HG03460 (cell line): ENCODE measurements around the gene SLC8A2.
"Not testable (repeated sequence)": the region's sequence is repeated elsewhere in the genome, so short reads cannot be mapped to it uniquely, and the experiment has no call there.

Source experiments
- ATAC-seq: cut with Tn5 transposase; IDR thresholded peaks from one replicate; pipeline ENCODE4 v1.9.1; 2021; ENCODE audit not compliant: unreplicated experiment

The SLC8A2 gene

DNA sequence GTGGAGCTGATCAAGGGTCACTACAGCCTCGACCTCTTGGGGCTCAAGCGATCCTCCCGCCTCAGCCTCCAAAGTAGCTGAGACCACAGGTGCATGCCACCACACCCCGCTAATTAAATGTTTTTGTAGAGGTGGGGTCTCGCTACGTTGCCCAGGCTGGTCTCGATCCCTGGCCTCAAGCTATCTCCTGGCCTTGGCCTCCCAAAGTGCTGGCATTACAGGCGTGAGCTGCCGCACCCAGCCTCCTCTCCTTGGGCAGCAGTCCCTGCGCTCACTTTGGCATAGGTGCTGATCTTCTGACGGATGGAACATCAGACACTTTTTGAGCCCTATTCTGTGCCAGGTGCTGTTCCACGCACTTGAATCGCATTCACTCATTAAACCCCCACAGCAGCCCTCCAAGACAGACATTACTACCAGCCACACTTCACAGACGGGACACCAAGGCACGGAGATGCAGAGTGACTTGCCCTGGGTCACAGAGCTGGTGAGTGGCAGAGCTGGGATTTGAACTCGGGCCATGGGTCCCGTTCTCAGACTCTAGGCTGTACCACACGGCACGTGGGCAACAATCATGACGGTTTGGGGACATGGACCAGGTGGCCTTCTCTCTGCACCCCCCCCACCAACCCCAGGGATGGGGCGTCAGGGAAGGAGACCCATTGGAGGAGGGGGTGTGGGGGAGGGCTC, 55.6 kb downstream of the SLC8A2 start:
- ATAC-seq: no peak

DNA sequence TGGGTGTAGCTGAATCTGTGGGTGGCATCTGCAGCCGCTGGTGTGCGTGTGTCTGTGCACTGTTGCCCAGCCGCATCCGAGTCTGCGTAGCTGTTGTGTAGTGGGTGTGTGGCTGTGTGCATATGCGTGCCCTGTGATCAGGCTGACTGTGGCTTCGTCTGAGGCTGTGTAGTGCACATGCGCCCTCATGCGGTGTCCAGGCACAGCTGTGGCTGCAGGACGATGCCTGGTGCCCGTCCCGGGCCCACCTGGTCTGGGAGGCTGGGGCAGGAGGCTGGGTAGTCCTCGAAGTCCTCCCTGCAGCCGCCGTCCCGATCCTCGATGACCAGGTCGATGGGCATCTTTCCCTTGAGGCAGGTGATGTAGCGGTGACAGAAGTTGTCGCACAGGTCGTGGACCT, 57.2 kb downstream of the SLC8A2 start:
- ATAC-seq: no peak

DNA sequence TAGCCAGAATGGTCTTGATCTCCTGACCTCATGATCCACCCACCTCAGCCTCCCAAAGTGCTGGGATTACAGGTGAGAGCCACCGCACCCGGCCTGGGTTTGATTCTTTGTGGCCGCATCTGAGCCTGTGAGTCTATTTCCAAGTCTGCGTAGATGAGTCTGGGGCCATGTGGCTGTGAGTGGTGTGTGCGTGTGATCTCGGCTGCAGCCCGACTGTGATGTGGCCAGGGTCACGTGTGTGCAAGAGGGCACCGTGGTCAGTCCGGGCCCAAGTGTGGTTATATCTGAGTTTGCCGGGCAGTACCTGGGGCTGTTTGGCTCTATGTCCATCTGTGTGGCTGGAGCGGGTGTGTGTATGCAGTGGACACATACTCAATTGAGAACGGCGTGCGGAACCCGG, 57.8 kb downstream of the SLC8A2 start:
- ATAC-seq: no peak

DNA sequence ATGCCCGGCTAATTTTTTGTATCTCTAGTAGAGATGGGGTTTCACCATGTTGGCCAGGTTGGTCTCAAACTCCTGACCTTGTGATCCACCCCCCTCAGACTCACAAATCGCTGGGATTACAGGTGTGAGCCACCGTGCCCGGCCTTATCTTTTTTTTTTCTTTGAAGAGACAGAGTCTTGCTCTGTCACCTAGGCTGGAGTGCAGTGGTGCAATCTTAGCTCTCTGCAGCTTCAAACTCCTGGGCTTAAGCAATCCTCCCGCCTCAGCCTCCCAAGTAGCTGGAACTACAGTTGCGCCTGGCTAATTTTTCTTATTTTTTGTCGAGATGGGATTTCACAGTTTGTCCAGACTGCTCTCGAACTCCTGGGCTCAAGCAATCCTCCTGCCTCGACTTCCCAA, 60.0 kb downstream of the SLC8A2 start:
- ATAC-seq: not testable (repeated sequence)

DNA sequence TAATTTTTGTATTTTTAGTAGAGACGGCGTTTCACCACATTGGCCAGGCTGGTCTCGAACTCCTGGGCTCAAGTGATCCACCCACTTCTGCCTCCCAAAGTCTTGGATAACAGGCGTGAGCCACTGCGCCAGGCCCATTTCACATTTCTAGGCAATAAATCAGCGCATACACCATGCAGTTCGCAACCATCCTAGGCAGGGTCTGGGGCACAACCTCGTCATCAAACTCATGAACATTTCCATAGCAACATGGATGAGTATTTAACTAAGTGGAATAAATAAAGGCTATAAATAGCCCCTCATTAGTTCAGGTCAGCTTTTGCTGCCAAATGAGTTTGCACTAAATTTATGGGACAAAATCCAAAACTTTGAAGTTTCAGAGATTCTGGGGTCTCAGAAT, 60.6 kb downstream of the SLC8A2 start:
- no peak for ATAC-seq

DNA sequence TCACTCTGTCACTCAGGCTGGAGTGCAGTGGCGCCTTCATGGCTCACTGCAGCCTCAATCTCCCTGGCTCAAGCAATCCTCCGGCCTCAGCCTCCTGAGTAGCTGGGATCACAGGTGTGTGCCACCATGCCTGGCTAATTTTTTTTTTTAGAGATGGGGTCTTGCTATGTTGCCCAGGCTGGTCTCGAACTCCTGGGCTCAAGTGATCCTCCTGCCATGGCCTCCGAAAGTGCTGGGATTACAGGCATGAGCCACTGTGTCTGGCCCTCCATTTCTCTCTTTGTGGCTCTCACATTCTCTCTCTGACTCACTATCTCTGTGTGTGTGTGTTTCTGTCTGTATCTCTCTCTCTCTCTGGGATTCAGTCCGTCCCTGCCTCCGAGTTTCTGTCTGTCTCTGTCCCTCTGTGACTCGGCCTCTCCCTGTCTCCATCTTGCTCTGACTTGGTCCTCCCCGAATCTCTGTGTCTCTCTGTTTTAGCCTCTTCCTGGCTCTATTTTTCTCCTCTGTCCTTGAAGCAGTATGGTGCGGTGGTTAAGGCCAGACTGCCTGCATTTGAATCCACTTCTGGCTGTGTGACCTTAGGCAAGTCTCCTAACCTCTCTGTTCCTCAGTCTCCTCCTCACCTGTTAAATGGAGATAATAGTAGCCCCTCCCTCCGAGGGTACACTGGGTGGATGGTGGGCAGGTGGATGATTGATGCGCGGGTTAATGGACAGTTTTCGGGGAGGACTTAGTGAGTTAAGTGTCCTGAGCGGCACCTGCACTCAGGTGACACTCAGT, 63.3 kb downstream of the SLC8A2 start:
- ATAC-seq: no peak

DNA sequence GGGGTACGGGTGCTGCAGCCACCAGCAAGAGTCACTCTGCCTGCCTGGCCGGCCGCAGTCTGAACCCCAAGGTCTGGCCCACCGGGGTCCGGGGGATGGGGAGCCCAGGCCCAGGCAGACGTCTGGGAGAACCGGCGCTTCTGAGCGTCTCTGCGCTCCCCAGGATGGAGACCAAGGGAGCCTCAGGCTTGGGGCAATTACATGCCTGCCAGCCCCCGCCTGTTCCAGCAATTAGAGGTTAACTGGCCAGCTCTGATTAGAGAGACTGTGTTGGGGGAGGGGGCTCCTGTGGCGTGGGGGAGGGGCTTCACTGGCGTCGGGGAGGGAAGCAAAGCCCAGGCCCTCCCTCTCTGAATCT, 64.3 kb downstream of the SLC8A2 start:
- no peak for ATAC-seq

DNA sequence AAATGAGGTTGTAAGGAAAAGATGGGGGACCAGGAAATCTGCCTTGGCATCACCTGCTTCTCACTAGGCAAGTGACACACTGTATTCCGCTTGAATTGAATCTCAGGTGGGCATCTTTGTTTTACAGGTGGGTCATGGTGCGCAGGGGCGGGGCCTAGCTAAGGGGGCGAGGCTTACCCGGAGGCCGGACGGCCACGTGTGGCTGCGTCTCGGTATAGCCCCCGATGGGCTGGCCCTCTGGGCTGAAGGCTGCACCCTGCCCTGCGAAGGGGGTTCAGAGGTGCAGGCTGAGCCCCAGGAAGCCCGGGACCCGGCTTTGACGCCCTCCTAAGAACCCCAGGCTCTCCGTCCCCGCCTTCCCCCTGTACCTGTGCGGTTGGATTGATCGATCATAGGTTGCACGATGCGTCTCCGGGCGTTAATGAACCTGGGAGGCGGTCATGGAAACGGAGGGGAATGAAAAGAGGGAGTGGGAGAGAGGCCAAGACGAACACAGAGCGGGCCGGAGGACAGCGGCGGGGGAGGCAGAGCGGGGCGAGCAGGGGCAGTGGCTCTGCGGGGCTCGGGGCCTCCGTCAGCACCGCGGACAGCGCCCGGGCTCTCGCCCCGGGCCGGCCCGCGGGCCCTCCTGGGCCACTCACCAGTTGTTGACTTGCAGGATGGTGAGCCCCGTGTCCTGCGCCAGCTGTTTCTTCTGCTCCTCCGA, 64.8 kb downstream of the SLC8A2 start:
- ATAC-seq: no peak

DNA sequence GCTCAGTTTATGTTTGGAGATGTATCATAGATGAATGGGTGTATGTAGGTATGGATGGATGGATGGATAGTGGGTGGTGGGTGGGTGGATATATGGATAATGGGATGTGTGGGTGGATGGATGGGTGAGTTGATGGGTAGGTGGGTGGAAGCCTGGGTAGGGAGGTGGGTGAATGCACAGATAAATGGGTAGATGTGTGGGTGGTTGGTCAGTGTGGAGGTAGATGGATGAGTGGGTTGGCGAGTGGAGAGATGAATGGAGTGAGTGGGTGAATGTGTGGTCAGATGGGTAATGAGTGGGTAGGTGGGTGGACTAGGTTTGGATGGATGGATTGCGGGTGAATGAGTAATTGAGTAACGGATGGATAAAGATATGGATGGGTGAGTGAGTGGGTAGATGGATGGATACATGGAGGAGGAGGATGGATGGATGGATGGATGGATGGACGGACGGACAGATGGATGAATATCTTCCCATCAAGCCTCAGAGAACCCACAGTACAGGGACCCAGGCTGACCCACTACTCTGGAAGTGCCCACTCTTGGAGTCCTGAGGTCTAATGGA, 65.8 kb downstream of the SLC8A2 start:
- no peak for ATAC-seq

DNA sequence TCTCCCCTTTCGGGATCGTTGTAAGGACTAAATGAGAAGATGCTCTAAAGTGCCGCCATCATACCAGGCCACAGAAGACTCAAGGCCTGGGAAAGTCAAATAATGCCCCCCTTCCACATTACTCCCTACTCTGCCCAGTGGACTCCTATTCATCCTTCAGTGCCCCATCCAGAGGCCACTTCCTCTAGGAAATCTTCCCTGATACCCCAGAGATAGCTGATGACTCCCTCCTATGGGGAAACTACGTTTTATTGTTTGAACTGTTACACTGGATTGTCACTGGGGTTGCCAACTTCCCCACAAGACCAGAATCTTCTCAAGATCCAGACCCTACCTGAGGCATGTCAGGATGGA, 66.5 kb downstream of the SLC8A2 start:
- no peak for ATAC-seq

DNA sequence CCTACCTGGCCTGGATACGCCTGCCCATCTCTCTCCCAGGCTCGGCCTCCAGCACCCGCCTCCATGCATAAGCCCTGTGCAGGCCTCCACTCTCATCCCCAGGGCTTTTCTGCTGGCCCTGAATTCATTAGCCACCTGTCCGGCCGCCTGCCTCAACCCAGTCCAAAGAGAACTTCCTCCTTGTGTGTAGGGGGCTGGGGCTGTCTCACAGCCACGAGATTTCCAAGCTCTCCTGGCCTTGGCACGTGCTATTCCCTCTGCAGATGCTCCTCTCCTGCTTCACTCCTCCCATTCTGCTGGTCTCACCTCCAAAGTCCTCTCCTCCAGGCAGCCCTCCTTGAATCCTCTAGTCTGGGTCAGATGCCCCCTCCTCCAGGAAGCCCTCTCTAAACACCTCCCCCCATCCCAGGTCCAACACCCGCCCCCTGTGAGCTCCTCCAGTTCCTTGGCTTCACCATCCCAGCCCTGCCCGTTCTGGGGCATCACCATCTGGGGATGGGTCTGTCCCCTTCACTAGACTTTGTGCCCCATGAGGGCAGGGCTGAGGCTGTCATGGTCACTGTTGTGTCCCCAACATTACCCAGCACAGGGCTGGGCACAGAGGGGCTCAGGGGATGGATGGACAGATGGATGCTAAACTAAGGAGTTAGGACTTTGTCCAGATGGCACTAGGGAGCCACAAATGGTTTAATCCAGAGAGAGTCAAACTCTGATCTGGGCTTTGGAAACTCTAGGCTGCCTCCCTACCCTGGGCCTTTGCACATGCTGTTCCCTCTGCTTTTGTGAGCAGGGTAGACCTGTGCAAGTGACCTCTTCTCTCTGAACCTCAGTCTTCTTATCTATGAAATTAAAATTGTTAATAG, 67.1 kb downstream of the SLC8A2 start:
- no peak for ATAC-seq

DNA sequence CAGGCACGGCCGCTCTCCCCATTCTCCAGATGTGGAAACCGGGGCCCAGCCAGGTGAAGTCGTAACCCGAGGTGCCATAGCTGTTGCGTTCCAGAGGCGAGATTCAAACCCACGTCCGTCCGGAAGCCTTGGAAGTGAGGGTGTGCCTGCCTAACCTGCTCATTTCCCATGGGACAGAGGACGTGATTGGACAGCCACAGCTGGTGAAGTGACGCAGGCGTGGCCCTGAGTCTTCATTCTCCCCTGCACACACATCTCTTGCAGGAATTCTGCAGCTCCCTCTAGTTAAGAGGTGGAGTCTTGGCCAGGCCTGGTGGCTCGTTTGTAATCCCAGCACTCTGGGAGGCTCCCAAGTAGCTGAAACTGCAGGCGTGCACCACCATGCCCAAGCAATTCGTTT, 69.2 kb downstream of the SLC8A2 start:
- no peak for ATAC-seq

DNA sequence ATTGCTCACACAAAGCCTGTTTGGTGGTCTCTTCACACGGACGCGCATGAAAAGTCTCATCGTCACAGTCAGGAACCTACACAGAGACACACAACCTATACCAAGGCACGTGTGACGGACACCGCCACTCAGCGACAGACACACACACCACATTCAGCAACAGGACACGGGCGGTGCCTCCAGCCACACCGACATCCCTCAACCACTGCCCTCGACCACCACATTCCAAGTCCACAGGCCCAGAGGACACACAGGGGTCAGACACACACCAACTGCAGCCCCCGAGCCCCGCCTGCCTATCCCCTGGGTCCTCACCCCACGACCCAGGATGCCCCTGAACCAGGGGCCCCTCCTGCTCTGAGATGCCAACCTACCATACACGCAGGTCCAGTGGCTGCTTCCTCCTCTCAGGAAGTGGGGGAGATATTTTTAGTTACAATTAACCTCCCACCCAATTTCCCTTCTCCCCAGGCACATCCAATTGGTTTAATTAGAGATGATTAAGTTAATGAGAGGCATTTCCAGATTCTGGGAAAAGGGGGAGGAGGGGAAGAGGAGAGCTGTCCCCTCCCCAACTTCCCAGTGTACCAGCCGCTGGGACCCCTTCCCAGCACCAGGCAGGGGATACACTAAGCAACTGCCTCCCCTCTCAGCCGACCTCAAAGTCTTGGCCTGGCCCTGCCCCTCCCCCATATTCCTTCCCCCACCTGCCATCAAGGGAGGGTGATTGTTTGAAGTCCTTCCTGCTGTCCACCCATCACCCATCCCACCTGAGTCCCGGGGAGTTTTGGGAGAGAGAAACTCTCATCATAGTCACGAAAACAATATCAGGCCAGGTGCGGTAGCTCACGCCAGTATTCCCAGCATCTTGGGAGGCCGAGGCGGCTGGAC, 72.7 kb downstream of the SLC8A2 start:
- ATAC-seq: no peak

DNA sequence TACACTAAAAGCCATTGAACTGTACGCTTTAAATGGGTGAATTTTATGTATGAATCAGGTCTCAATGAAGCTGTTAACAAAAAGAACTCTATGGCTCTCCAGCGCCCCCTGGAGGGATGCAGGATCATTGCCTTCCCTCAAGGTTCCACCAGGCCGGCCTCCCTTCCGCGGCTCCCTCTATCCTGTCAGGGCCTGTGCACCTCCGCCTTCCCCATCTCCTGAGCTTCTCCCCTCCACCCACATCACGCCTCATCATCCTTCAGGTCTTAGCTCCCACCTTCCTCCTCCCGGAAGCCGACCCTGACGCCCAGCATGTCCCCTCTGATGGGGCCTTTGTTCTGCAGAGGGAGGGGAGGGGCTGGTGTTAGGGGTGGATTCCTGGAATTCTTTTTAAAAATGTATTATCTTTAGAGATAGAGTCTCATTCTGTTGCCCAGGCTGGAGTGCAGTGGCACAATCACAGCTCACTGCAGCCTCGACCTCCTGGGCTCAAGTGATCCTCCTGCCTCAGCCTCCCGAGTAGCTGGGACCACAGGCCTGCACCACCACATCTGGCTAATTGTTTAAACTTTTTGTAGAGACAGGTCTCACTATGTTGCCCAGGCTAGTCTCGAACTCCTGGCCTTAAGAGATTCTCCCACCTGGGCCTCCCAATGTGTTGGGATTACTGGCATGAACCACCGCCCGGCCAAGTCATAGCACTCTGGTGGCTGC, 80.0 kb downstream of the SLC8A2 start:
- no peak for ATAC-seq

DNA sequence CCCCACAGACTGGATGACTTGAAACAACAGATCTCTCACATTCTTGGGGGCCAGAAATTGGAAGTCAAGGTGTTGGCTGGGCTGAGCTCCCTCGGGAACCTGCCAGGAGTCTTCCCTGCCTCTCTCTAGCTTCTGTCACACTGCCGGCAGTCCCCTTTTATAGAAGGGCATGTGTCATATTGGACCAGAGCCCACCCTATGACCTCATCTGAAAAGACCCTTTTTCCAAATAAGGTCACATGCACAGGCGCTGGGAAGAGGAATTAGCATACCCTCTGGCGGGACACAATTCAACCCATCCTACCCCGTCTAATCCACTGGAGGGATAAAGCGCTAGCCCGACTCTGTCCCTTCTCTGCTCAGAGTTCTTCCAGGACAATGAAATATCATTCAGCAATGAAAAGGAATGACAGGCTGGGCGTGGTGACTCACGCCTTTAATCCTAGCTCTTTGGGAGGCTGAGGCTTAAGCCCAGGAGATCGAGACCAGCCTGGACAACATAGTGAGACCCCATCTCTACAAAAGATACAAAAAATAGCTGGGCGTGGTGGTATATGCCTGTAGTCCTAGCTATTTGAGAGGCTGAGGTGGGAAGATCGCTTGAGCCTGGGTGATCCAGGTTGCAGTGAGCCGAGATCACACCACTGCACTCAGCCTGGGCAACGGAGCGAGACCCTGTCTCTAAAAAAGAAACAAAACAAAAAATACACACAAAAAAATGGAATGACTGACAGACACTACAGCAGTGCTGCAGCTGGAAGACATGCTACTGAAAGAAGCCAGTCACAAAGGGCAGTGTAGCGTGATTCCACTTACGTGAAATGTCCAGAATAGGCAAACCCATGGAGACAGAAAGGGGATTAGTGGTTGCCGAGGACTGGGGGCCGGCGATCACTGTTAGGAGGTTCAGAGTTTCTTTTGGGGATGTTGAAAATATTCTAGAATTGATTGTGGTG, 80.9 kb downstream of the SLC8A2 start:
- no peak for ATAC-seq

DNA sequence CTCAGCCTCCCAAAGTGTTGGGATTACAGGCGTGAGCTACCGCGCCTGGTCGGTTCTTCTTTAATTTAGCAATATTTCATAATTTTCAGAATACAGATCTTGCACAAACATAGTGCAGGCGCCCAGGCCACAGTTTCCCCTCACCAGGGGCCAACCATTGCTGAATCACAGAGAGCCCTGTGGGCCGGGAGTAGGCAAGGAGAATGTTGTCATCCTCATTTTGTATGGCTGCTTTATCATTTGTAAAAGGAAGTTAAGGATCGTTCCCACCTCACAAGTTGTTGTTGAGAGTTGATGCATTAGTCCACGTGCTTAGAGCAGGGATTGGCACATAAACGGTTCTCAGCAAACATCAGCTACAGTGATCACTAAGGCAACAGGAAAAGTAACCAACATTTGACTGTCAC, 82.5 kb downstream of the SLC8A2 start:
- no peak for ATAC-seq

DNA sequence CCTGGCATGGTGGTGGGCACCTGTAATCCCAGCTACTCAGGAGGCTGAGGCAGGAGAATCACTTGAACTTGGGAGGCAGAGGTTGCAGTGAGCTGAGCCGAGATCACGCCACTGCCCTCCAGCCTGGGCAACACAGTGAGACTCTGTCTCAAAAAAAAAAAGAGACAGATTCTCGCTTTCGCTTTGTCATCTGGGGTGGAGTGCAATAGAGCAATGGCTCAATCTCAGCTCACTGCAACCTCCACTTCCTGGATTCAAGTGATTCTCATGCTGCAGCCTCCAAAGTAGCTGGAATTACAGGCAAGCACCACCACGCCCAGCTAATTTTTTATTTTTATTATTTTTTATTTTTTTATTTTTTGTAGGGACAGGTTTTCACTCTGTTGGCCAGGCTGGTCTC, 83.0 kb downstream of the SLC8A2 start:
- not testable (repeated sequence) for ATAC-seq

DNA sequence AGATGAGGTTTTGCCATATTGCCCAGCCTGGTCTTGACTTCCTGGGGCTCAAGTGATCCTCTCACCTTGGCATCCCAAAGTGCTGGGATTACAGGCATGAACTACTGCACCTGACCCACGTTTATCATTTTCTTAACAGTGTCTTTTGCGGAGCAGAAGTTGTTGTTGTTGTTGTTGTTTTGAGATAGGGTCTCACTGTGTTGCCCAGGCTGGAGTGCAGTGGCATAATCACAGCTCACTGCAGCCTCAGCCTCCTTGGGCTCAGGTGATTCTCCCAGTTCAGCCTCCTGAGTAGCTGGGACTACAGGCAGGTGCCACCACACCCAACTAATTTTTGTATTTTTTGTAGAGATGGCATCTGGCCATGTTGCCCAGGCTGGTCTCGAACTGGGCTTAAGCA, 84.1 kb downstream of the SLC8A2 start:
- not testable (repeated sequence) for ATAC-seq
